NAMALWA (cell line): ENCODE results near the gene SLC35E4.
"Not testable (repeated sequence)": the region's sequence is repeated elsewhere in the genome, so short reads cannot be mapped to it uniquely, and the experiment has no call there.

Experiments
- DNase-seq: peaks from one replicate; pipeline ENCODE4 v3.0.0-alpha.2; 2015; ENCODE audit warnings: low spot score

Gene SLC35E4

GRCh38 chr22:30652852-30653251, 17.3 kb downstream of the SLC35E4 start:
- DNase-seq, result no peak

DNA sequence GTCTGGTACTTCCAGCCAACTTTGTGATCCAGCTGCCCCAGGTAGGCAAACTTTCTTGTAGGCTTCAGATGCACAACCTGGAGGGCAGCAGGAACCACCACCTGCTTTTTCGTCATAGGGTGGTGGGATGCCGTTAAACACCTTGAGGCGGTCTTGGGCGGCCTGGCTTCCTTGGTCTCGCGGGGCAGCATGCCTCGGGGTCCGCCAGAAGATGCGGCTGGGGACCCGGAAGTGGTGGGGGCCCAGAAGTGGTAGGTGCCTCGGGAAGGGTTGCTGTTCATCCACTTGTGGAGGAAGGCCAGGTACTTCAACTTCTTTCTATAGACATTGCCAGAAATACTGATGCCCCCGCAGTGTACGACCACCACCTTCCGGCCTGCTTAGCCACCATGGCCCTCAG, 18.8 kb downstream of the SLC35E4 start:
- DNase-seq, result no peak

- no peak for DNase-seq
These were observed 20.0 kb downstream of the SLC35E4 start for GRCh38 chr22:30655532-30655931.

- no peak for DNase-seq
These were observed 26.5 kb downstream of the SLC35E4 start for GRCh38 chr22:30662040-30662439.

GRCh38 chr22:30664798-30665197, 29.2 kb downstream of the SLC35E4 start:
- DNase-seq, result no peak

GRCh38 chr22:30665266-30665665, 29.7 kb downstream of the SLC35E4 start:
- no peak for DNase-seq

- DNase-seq, result no peak
These were observed 30.2 kb downstream of the SLC35E4 start for GRCh38 chr22:30665786-30666185.

DNA sequence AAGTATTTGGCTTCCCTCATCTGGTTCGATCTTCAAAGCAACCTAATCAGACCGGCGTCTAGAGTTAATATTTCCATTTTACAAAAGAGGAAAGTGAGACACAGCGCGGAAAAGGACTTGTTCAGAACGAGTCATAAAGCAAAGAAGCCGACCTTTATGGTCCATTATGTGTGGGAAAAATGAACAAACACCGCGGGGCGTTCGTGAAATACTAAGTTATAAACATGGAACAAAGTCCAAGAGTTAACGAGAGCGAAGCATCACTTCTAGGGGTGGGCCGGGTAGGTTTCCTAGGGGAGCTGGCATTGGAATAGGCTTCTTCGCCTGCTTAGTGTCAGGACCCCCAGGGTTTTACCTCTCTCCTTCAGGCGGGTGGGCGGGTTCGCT, 31.5 kb downstream of the SLC35E4 start:
- DNase-seq, result peak; percentile 33

GRCh38 chr22:30667494-30668385, 32.2 kb downstream of the SLC35E4 start, which contains the start of gene DUSP18:
Gene DUSP18, minus strand, starts transcription at chr22:30667875. Its CDS starts 3,872 bp downstream, at chr22:30664003.
- peak; percentile 92 for DNase-seq

GRCh38 chr22:30668386-30668710, 32.8 kb downstream of the SLC35E4 start:
- no peak for DNase-seq

- no peak for DNase-seq
These were observed 35.5 kb downstream of the SLC35E4 start for GRCh38 chr22:30671071-30671470.

DNA sequence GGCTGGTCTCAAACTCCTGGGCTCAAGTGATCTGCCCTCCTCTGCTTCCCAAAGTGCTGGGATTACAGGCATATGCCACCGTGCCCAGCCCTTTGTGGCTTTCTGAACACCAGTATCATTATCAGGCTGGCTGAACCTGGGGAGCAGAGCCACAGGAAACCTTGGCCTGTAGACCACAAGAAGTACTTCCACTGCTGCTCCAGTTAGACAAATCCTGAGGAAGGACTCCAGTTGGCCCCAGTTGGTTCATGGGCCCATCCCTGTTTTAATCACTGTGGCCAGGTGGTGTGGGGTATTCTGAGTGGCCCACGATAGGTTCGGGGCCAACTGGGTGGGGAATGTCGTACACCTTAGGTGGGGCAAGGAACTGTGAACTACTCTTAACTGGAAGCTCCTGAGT, 37.6 kb downstream of the SLC35E4 start:
- DNase-seq, result no peak

- no peak for DNase-seq
These were observed 38.9 kb downstream of the SLC35E4 start for GRCh38 chr22:30674482-30674881.

GRCh38 chr22:30675436-30675835, 39.9 kb downstream of the SLC35E4 start:
- no peak for DNase-seq

DNA sequence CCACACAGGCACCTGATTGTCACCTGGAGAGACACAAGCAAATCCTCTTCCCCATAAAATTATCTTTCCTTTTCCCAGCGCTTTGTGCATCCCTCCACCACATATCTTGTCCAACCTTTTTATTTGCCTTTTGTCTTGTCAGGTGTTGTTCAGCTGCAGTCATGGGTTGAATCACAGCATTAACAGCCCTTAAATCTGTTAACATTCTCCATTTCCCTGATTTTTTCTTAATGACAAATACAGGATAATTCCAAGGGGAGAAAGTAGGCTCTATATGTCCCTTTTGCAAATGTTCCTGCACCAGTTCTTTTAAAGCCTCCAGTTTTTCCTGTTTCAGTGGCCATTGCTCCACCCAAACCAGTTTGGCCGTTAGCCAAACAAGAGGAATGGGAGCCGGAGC, 41.0 kb downstream of the SLC35E4 start:
- not testable (repeated sequence) for DNase-seq

- not testable (repeated sequence) for DNase-seq
These were observed 44.5 kb downstream of the SLC35E4 start for GRCh38 chr22:30679895-30680690.

DNA sequence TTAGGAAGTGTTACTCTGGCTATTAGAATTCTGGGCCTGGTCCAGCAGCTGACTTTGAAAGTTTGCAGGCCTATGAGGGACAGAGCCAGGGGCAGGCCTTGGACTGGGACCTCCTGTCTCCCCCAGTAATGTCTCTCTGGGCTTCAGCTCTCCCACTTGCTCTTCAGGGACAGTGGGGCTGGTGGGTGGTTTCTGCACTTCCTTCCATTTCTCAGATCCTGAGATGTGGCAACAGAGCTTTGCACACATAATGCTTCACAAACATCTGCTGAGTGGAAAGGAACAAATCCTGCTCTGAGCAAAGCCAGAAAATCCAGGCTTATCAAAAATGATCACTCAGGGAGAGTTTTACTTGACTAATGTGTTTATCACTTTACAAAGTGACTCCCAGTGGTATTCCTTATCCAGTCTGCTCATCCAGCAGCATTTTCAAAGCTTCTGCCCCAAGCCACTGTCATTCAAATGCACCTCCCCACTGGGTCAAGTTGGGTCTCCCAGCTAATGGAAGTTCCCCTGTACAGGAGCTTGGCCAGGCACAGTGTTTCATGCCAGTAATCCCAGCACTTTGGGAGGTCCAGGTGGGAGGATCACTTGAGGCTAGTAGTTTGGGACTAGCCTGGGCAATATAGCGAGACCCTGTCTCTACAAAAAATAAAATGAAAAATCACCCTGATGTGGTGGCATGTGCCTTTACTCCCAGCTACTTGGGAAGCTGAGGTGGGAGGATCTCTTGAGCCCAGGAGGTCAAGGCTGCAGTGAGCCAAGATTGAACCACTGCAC, 45.6 kb downstream of the SLC35E4 start:
- DNase-seq, result no peak

DNA sequence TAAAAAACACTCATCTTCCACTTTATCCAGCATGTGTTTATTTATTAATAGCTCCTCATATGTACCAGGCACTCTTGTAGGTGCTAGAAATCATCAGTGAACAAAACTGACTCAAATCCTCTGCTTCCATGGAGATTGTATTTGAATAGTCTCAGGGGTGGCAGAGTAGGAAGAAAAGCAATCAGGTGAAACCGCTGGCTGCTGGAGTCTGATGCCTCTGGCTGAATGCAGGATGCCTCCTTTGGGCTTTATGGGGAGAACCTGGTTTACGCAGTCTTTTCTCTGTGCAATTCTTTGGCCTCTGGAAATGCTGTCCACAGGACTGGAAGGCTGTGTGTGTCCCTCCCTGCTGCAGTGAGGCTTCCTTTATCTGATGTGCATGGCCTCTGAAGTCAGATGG, 46.2 kb downstream of the SLC35E4 start:
- no peak for DNase-seq

GRCh38 chr22:30685178-30685577, 49.6 kb downstream of the SLC35E4 start:
- DNase-seq, result no peak

DNA sequence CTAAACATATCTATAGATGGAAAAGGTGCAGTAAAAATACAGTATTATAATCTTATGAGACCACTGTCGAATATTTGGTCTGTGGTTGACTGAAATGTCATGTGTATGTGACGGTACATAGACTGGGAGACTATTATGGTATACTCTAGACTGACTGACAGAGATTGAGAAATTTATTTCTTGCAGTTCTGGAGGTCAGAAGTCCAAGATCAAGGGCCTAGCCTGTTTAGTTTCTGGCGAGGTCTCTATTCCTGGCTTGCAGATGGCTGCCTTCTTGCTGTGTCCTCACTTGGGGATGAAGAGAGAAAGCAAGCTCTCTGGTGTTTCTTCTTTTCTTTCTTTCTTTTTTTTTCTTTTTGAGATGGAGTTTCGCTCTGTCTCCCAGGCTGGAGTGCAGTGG, 51.8 kb downstream of the SLC35E4 start:
- no peak for DNase-seq

DNA sequence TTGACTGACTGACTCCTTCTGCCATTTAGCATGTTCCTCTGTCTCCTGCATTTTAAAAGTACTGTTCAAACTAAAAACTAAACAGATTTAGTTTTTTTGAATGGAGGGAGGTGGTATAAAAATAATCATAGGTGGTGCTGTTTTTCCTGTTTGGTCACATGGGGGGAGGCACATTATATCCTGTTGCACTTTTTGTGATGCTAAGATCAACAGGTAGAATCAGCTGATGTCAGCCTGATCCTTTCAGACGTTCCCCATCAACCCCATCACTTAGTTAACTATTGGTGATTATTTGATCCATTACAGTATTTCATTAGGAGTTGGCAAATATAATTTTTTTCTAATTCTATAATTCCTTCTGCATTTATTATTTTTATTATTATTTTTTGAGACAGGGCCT, 54.0 kb downstream of the SLC35E4 start:
- no peak for DNase-seq

- no peak for DNase-seq
These were observed 55.6 kb downstream of the SLC35E4 start for GRCh38 chr22:30691204-30691603.
